Tibial nerve (tissue), 4 donors: ENCODE results near the gene WNT9A.

ENCODE experiments used
- CTCF ChIP-seq, 5 experiments: fragments of 200-600 bp in 3 of 5; fragments of 450-650 bp in 2 of 5; sonication (generic) in 3 of 5; IDR thresholded peaks; one replicate each; pipeline ENCODE4 v1.5.1; 2016 to 2019; ENCODE audit warnings: antibody characterized with exemption in 5 of 5, mild to moderate bottlenecking in 3 of 5, moderate library complexity in 2 of 5
- EP300 ChIP-seq, 2 donors: sonication (generic); formaldehyde crosslinking; IDR thresholded peaks; one replicate each; pipeline ENCODE4 v1.6.1; 2017; ENCODE audit warnings: antibody characterized with exemption in 2 of 2, mild to moderate bottlenecking in 1 of 2

- TF ChIP-seq CTCF (IDR thresholded peaks at IDR 0.05) = no peak
- TF ChIP-seq EP300 (IDR thresholded peaks at IDR 0.05) = no peak
These were observed 45.1 kb downstream of the WNT9A start for GRCh38 chr1:227902641-227902990.
